Peyer's patch (tissue), 4 donors: ENCODE data around the gene PRKAR1B. TPM values are rescaled to one million over a fixed set of nuclear protein-coding genes. Genes with fewer than 3 reads are reported as not detected.

ENCODE experiments used
- DNase-seq, 3 donors: peaks; one replicate each; pipeline ENCODE4 v3.0.0-alpha.2; 2017 to 2019
- H3K27ac ChIP-seq, 4 donors: fragments of 200-600 bp; sonication (generic); one replicate each; pipeline ENCODE4 v1.5.1; 2016 to 2019
- H3K27me3 ChIP-seq, 2 donors: fragments of 200-600 bp; sonication (generic); one replicate each; pipeline ENCODE4 v1.5.1; 2019
- H3K36me3 ChIP-seq, 3 donors: fragments of 200-600 bp; sonication (generic); one replicate each; pipeline ENCODE4 v1.5.1; 2016 to 2019
- H3K4me1 ChIP-seq, 4 donors: fragments of 200-600 bp; sonication (generic); one replicate each; pipeline ENCODE4 v1.5.1; 2016 to 2019
- H3K4me3 ChIP-seq, 4 donors: fragments of 200-600 bp; sonication (generic); 1 replicate in 3 of 4; 2 replicates in 1 of 4; pipeline ENCODE4 v1.5.1; 2016 to 2019; ENCODE audit warnings: mild to moderate bottlenecking in 1 of 4
- H3K9me3 ChIP-seq, 4 donors: fragments of 200-600 bp; sonication (generic); one replicate each; pipeline ENCODE4 v1.5.1; 2016 to 2019; ENCODE audit warnings: mild to moderate bottlenecking in 1 of 4
- POLR2A ChIP-seq, 2 donors: fragments of 450-650 bp; IDR thresholded peaks; one replicate each; pipeline ENCODE4 v1.5.1; 2017; ENCODE audit warnings: antibody characterized with exemption in 2 of 2, mild to moderate bottlenecking in 2 of 2, moderate library complexity in 2 of 2
- total RNA-seq, 4 donors: library from RNA; depleted of rRNA; stranded (reverse); fragments of >200 nt; gene quantifications; one replicate each; pipeline ENCODE4 v1.1.0, GENCODE V29; 2016
- TF ChIP-seq, protein P1 (sequence below), 6 experiments: fragments of 450-650 bp in 4 of 6; fragments of 200-600 bp in 2 of 6; sonication (generic) in 1 of 6; IDR thresholded peaks; one replicate each; pipeline ENCODE4 v1.5.1; 2017 to 2019; ENCODE audit warnings: antibody characterized with exemption in 6 of 6, mild to moderate bottlenecking in 3 of 6, moderate library complexity in 1 of 6

Gene PRKAR1B
- total RNA-seq, 4 donors from 2014 or later: 13.0 to 42.9 (median 17.0) TPM

DNA sequence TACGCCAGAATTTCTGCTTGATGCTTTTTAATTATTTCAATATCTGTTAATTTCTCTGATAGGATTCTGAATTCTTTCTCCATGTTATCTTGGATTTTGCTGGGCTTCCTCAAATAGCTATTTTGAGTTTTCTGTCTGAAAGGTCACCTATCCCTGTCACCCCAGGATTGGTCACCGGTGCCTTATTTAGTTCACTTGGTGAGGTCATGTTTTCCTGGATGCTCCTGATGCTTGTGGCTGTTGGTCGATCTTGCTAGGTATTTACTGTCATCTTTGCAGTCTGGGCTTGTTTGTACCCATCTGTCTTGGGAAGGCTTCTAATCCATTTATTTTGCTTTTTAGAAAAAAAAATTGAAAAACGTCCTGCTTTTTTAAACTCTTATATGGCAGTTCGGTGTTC lies 11.2 kb upstream of the PRKAR1B start:
- peaks cover 0 to 25% (median 0%) of the 10 kb centered on the region in 3 donors for H3K36me3 ChIP-seq
- H3K4me1 ChIP-seq: no peaks in the 10 kb centered on the region

DNA sequence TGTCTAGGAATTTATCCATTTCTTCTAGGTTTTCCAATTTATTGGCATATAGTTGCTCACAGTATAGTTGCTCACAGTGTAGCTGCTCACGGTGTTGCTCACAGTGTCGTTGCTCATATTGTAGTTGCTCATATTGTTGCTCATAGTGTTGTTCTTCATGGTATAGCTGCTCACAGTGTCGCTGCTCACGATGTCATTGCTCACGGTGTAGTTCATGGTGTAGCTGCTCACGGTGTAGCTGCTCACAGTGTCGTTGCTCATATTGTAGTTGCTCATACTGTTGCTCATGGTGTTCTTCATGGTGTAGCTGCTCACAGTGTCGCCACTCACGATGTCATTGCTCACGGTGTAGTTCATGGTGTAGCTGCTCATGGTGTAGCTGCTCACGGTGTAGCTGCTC lies 7.7 kb upstream of the PRKAR1B start:
- Histone ChIP-seq H3K36me3 (peaks cover 0 to 8% (median 0%) of the 10 kb centered on the region in 3 donors), H3K4me1 (peaks cover 0 to 14% (median 0%) of the 10 kb centered on the region in 4 donors), H3K27me3 (no peaks in the 10 kb centered on the region), H3K9me3 (peaks cover 0 to 9% (median 0%) of the 10 kb centered on the region in 4 donors), H3K27ac (no peak overlapping the region), H3K4me3 (no peak overlapping the region)
- DNase-seq: no peak
- no peak for TF ChIP-seq POLR2A (IDR thresholded peaks at IDR 0.05)
- TF ChIP-seq, protein P1, sequence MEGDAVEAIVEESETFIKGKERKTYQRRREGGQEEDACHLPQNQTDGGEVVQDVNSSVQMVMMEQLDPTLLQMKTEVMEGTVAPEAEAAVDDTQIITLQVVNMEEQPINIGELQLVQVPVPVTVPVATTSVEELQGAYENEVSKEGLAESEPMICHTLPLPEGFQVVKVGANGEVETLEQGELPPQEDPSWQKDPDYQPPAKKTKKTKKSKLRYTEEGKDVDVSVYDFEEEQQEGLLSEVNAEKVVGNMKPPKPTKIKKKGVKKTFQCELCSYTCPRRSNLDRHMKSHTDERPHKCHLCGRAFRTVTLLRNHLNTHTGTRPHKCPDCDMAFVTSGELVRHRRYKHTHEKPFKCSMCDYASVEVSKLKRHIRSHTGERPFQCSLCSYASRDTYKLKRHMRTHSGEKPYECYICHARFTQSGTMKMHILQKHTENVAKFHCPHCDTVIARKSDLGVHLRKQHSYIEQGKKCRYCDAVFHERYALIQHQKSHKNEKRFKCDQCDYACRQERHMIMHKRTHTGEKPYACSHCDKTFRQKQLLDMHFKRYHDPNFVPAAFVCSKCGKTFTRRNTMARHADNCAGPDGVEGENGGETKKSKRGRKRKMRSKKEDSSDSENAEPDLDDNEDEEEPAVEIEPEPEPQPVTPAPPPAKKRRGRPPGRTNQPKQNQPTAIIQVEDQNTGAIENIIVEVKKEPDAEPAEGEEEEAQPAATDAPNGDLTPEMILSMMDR (IDR thresholded peaks at IDR 0.05): no peak

More for the DNA sequence above, 11.2 kb upstream of the PRKAR1B start:
- Histone ChIP-seq H3K27ac (no peak overlapping the region), H3K27me3 (no peaks in the 10 kb centered on the region), H3K4me3 (no peak overlapping the region), H3K9me3 (peaks cover 0 to 9% (median 0%) of the 10 kb centered on the region in 4 donors)
- TF ChIP-seq, protein P1 (IDR thresholded peaks at IDR 0.05): no peak
- no peak for TF ChIP-seq POLR2A (IDR thresholded peaks at IDR 0.05)
- DNase-seq: no peak

- TF ChIP-seq, protein P1 (IDR thresholded peaks at IDR 0.05): no peak
- no peak for TF ChIP-seq POLR2A (IDR thresholded peaks at IDR 0.05)
- peaks cover 0 to 5% (median 0%) of the 10 kb centered on the region in 3 donors for H3K36me3 ChIP-seq
- H3K27ac ChIP-seq: no peak overlapping the region
These were observed 7.1 kb upstream of the PRKAR1B start for GRCh38 chr7:734214-734613.

GRCh38 chr7:732556-732955 lies 5.5 kb upstream of the PRKAR1B start:
- peaks cover 0 to 27% (median 4%) of the 10 kb centered on the region in 4 donors for H3K4me1 ChIP-seq
- peak overlapping the region in 1 of 4 donors; percentile 9 for H3K4me3 ChIP-seq
- TF ChIP-seq POLR2A (IDR thresholded peaks at IDR 0.05): no peak
- TF ChIP-seq, protein P1 (IDR thresholded peaks at IDR 0.05): no peak
- no peak for DNase-seq
- peaks cover 0 to 9% (median 0%) of the 10 kb centered on the region in 4 donors for H3K9me3 ChIP-seq
- H3K36me3 ChIP-seq: peaks cover 0 to 5% (median 0%) of the 10 kb centered on the region in 3 donors
- H3K27ac ChIP-seq: peak overlapping the region in 2 of 4 donors; percentile 69 to 70
- no peaks in the 10 kb centered on the region for H3K27me3 ChIP-seq

More at GRCh38 chr7:734214-734613, 7.1 kb upstream of the PRKAR1B start:
- Histone ChIP-seq H3K4me3 (no peak overlapping the region), H3K4me1 (peaks cover 0 to 14% (median 0%) of the 10 kb centered on the region in 4 donors), H3K27me3 (no peaks in the 10 kb centered on the region), H3K9me3 (peaks cover 0 to 9% (median 0%) of the 10 kb centered on the region in 4 donors)
- DNase-seq: no peak

- Histone ChIP-seq H3K4me3 (peak overlapping the region in 1 of 4 donors; percentile 9), H3K27me3 (no peaks in the 10 kb centered on the region), H3K27ac (peak overlapping the region in 2 of 4 donors; percentile 69 to 70), H3K4me1 (peaks cover 0 to 29% (median 4%) of the 10 kb centered on the region in 4 donors), H3K36me3 (peaks cover 0 to 5% (median 0%) of the 10 kb centered on the region in 3 donors), H3K9me3 (peaks cover 0 to 9% (median 0%) of the 10 kb centered on the region in 4 donors)
- DNase-seq: peak in 2 of 3 donors; percentile 85 to 93
- TF ChIP-seq POLR2A (IDR thresholded peaks at IDR 0.05): no peak
- TF ChIP-seq, protein P1 (IDR thresholded peaks at IDR 0.05): peak in 3 of 6 experiments; percentile 30 to 58 (median 45)
These were observed 5.0 kb upstream of the PRKAR1B start for GRCh38 chr7:732094-732541.
